ENCODE measurements around the gene KIF5A. TPM values are rescaled to one million over a fixed set of nuclear protein-coding genes. Genes with fewer than 3 reads are reported as not detected.
A peak's percentile ranks its signal among the peaks of the same experiment; 100 is the strongest.

KIF5A gene
- total RNA-seq, 4 donors from 2014 or later: 0.35 to 2.5 (median 1.4) TPM

DNA sequence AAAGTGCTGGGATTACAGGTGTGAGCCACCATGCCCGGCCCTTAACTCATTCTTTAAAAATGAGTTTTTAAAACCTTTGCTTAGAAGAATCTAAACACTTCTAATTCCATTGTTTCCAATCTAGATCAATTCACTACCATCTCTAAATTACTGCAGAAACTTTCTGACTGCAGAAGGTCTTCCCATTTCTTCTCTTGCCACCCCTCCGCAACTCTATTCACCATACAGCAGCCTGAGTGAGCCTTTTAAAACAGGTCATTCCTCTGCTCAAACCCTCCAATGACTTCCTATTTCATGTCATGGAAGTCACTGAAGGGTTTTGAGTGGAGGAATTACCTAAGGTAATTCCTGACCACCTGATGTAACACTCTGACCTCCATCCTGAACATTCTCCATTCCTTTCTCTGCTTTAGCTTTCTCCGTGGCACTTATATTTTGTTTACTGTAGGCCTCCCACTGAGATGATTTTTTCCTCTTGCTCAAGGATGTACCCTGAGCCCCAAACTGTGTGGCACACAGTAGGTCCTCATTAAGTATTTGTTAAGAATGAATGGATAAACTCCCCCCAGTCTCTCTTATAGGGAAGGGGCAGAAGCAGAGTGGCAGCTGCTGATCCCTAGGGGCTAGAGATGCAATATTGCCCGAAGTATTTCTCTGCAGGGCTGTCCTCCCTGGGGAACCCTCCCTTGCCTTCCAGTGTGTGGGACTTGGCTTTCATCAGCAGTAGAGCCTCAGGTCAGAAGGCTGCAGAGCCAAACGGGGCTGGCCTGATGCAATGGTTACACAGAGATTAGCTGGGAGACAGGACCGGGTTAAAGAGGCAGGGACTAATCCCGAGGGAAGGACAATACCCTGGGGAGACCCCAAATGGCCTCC is 30.7 kb upstream of the KIF5A start:
- H3K36me3 ChIP-seq: peaks cover 0 to 33% (median 0%) of the 10 kb centered on the region in 3 donors
- H3K4me1 ChIP-seq: peaks cover 4 to 41% (median 27%) of the 10 kb centered on the region in 4 donors
- peak in 1 of 3 donors; percentile 56 for DNase-seq
- H3K4me3 ChIP-seq: peak overlapping the region; percentile 43 to 81 (median 60)
- H3K9me3 ChIP-seq: no peaks in the 10 kb centered on the region
- TF ChIP-seq, protein P1, sequence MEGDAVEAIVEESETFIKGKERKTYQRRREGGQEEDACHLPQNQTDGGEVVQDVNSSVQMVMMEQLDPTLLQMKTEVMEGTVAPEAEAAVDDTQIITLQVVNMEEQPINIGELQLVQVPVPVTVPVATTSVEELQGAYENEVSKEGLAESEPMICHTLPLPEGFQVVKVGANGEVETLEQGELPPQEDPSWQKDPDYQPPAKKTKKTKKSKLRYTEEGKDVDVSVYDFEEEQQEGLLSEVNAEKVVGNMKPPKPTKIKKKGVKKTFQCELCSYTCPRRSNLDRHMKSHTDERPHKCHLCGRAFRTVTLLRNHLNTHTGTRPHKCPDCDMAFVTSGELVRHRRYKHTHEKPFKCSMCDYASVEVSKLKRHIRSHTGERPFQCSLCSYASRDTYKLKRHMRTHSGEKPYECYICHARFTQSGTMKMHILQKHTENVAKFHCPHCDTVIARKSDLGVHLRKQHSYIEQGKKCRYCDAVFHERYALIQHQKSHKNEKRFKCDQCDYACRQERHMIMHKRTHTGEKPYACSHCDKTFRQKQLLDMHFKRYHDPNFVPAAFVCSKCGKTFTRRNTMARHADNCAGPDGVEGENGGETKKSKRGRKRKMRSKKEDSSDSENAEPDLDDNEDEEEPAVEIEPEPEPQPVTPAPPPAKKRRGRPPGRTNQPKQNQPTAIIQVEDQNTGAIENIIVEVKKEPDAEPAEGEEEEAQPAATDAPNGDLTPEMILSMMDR (IDR thresholded peaks at IDR 0.05): no peak
- no peak for TF ChIP-seq POLR2A (IDR thresholded peaks at IDR 0.05)
- no peaks in the 10 kb centered on the region for H3K27me3 ChIP-seq
- H3K27ac ChIP-seq: peak overlapping the region; percentile 90 to 98 (median 96)

DNA sequence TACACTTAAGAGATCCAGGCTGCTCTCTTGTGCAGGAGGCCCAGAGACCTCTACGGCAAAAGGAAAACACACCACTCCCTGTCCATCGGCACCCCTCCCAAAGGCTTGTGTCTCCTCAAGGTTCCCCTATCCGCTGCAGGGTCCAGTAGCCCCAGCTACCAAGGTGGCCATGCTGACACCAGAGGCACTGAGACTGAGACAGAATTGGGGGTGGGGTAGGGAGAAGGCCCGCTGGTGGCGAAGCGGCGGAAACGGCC is 30.1 kb upstream of the KIF5A start:
- no peaks in the 10 kb centered on the region for H3K27me3 ChIP-seq
- no peaks in the 10 kb centered on the region for H3K9me3 ChIP-seq
- TF ChIP-seq, protein P1 (IDR thresholded peaks at IDR 0.05): no peak
- TF ChIP-seq POLR2A (IDR thresholded peaks at IDR 0.05): no peak
- H3K27ac ChIP-seq: peak overlapping the region; percentile 90 to 98 (median 96)
- H3K36me3 ChIP-seq: peaks cover 0 to 27% (median 0%) of the 10 kb centered on the region in 3 donors
- H3K4me3 ChIP-seq: peak overlapping the region; percentile 43 to 81 (median 60)
- DNase-seq: no peak
- peaks cover 4 to 46% (median 29%) of the 10 kb centered on the region in 4 donors for H3K4me1 ChIP-seq

DNA sequence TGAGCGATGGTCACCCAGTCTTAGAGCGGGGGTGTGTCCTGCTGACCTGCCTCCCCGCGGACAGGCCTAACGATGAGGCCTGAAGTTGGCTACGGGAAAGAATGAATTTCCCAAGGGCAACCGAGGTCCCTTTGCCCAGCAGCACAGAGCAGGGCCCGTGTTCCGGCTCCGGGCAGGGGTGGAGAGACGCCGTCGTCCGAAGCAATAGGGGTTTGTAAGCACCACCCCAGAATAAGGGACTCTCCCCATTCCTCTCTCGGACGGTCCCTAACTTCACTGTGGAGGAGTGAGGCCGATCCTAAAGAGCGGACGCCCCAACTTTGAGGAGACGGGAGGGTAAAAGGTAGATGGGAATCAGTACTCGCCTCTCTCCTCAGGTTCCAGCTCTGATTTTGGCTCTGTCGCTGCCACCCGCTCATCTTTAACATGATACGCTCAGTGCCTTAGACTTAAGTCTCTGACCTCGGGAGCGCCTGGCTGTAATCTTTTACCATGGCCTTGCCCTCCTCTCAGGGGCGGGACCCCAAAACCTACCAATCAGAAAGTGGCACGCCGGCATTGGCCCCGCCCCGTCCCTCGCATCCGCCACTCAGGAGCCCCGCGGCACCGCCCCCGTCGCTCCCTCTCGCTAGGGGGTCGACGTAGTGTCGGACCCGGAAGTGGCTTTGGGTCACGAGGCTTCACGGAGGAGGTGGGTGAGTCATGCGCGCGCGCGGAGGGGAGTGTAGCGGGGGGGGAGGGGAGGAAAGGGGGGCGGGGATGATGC is 29.6 kb upstream of the KIF5A start, which contains the start of gene DDIT3:
TSS of gene DDIT3 (minus strand) at position 462 of the 766 bp plus-strand sequence. CDS start 3,108 bp downstream, outside the sequence.
- TF ChIP-seq, protein P1 (IDR thresholded peaks at IDR 0.05): peak in 1 of 6 experiments; percentile 2
- TF ChIP-seq POLR2A (IDR thresholded peaks at IDR 0.05): peak; percentile 99 to 100
- peak; percentile 100 for DNase-seq
- H3K27me3 ChIP-seq: no peaks in the 10 kb centered on the region
- H3K27ac ChIP-seq: peak within 1 kb of the TSS; percentile 90 to 98 (median 96)
- no peaks in the 10 kb centered on the region for H3K9me3 ChIP-seq
- H3K36me3 ChIP-seq: peaks cover 0 to 25% (median 0%) of the 10 kb centered on the region in 3 donors
- peak within 1 kb of the TSS; percentile 43 to 83 (median 68) for H3K4me3 ChIP-seq
- peaks cover 4 to 51% (median 29%) of the 10 kb centered on the region in 4 donors for H3K4me1 ChIP-seq

DNA sequence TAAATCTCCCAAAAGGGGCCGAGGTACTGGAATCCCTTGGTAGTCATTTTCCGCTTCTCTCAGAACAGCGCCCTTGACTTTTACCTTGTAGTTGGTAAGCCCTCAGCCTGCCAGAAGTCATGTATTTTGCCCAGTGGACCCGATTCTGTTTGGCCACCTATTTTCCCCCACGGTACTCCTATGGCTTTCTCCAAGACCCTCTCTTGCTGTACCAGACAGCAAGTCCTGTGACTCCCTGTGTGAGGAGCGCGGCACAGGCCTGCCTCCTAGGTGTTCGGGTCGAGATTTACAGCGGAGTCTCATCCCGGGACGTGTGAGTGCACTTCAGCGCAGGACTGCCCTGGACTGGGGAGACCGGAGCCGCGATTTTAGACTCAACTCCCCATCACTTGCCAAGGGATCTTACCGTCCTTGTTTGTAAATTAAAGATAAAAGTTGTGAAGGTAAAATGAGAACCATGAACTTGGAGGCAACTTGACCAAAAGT is 28.3 kb upstream of the KIF5A start:
- Histone ChIP-seq H3K27me3 (no peaks in the 10 kb centered on the region), H3K9me3 (no peaks in the 10 kb centered on the region), H3K36me3 (peaks cover 0 to 26% (median 0%) of the 10 kb centered on the region in 3 donors), H3K4me3 (peak overlapping the region in 3 of 4 donors; percentile 79 to 83 (median 81)), H3K27ac (peak overlapping the region; percentile 90 to 98 (median 96)), H3K4me1 (peaks cover 4 to 60% (median 29%) of the 10 kb centered on the region in 4 donors)
- peak; percentile 44 to 74 (median 66) for DNase-seq
- no peak for TF ChIP-seq POLR2A (IDR thresholded peaks at IDR 0.05)
- TF ChIP-seq, protein P1 (IDR thresholded peaks at IDR 0.05): no peak

Measured in Peyer's patch (tissue), 4 donors.